Natural killer cell treated with Interleukin-12 subunit alpha and Interleukin-12 subunit beta and Interleukin-15 and Interleukin-18, amount 100 ng/mL, for 72 hours (primary cell): ENCODE measurements around the gene CCDC102B. TPM values are rescaled to one million over a fixed set of nuclear protein-coding genes. Genes with fewer than 3 reads are reported as not detected.
"Not testable (repeated sequence)": the region's sequence is repeated elsewhere in the genome, so short reads cannot be mapped to it uniquely, and the experiment has no call there.

Experiments used
- ATAC-seq, 2 donors: fragments of 150-1000 bp; cut with Tn5 transposase in 1 of 2; sonication (Bioruptor Pico), chemical (Tn5 transposase) in 1 of 2; 2 replicates each; pipeline ENCODE4 v1.10.0; 2021
- DNase-seq: peaks from one replicate; pipeline ENCODE4 v3.0.0; 2022; ENCODE audit warnings: low spot score
- H3K27ac Mint-ChIP-seq, 2 donors: 1 replicate in 1 of 2; 2 replicates in 1 of 2; pipeline ENCODE4 v1.8.0; 2022; ENCODE audit warnings: mixed read lengths in 2 of 2, mild to moderate bottlenecking in 1 of 2, moderate library complexity in 1 of 2
- H3K27me3 Mint-ChIP-seq, 2 donors: 1 replicate in 1 of 2; 2 replicates in 1 of 2; pipeline ENCODE4 v1.8.0; 2022; ENCODE audit warnings: mixed read lengths in 2 of 2
- H3K36me3 Mint-ChIP-seq: one replicate; pipeline ENCODE4 v1.8.0; 2022; ENCODE audit warnings: mixed read lengths
- H3K4me1 Mint-ChIP-seq, 2 donors: 1 replicate in 1 of 2; 2 replicates in 1 of 2; pipeline ENCODE4 v1.8.0; 2022; ENCODE audit warnings: low read depth in 2 of 2, mixed read lengths in 2 of 2, mild to moderate bottlenecking in 1 of 2
- H3K4me3 Mint-ChIP-seq: one replicate; pipeline ENCODE4 v1.8.0; 2022; ENCODE audit warnings: mixed read lengths
- H3K9me3 Mint-ChIP-seq: 2 replicates; pipeline ENCODE4 v1.8.0; 2022; ENCODE audit warnings: mixed read lengths
- total RNA-seq, 2 donors: library from RNA; stranded (reverse); gene quantifications; one replicate each; pipeline ENCODE4 v1.2.3, GENCODE V29; 2022

The CCDC102B gene
- total RNA-seq: 1 to 10 TPM; 1.0 to 1.5 TPM

DNA sequence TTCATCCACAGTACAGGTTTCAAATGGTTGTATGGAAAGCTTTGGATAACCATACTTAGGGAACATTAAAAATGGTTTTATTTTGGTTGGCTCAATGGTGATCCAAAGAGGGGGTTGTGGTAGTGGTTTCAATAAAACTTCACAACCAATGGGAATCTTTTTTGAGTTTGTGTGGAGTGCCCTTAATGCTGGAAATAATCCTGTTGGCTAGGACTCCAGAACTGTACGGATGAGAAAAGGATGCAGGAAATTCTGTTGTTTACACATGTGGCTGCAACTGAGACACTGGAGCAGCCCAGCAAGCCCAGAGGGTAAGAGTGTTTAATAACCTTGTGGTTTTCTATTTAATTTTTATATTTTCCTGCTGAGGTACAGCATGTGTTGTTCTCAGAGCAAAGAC, at the start of gene CCDC102B:
Gene CCDC102B, plus strand, starts transcription at position 210 of the 400 bp plus-strand sequence. CDS start 38,684 bp downstream, outside the sequence.
- Mint-ChIP-seq H3K9me3 (no peaks in the 10 kb centered on the region), H3K36me3 (no peaks in the 10 kb centered on the region), H3K4me1 (no peaks in the 10 kb centered on the region), H3K27me3 (no peaks in the 10 kb centered on the region), H3K27ac (no peak within 1 kb of the TSS), H3K4me3 (no peak within 1 kb of the TSS)
- no peak for DNase-seq
- no peak for ATAC-seq

GRCh38 chr18:68757126-68757525, 40.8 kb upstream of the CCDC102B start:
- no peak for ATAC-seq
- H3K4me1 Mint-ChIP-seq: no peaks in the 10 kb centered on the region
- DNase-seq: no peak
- no peak overlapping the region for H3K27ac Mint-ChIP-seq
- peaks cover 4% of the 10 kb centered on the region for H3K9me3 Mint-ChIP-seq
- H3K4me3 Mint-ChIP-seq: no peak overlapping the region
- H3K27me3 Mint-ChIP-seq: no peaks in the 10 kb centered on the region
- H3K36me3 Mint-ChIP-seq: peaks cover 6% of the 10 kb centered on the region

GRCh38 chr18:68759308-68759707, 38.6 kb upstream of the CCDC102B start:
- no peaks in the 10 kb centered on the region for H3K4me1 Mint-ChIP-seq
- DNase-seq (no peak), ATAC-seq (no peak)
- no peak overlapping the region for H3K27ac Mint-ChIP-seq
- no peaks in the 10 kb centered on the region for H3K9me3 Mint-ChIP-seq
- no peaks in the 10 kb centered on the region for H3K27me3 Mint-ChIP-seq
- H3K4me3 Mint-ChIP-seq: no peak overlapping the region
- peaks cover 6% of the 10 kb centered on the region for H3K36me3 Mint-ChIP-seq

DNA sequence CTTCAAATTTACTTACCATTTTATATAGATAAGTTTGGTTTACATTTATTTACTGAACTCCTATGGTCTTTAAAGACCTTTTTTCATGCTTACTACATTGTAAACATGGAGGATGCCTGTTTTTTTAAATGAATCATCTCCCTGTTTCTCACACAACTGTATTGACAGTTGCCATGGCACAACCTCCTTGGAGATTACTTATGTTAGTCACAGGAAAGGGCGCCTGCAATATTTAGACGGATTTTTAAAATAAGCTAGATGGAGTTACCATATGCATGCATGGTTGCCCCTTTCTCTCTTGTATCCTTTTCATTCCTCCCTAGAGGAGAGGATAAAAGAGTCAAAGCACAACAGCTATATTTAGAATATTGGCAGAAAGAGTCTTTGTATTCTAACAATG, 34.8 kb upstream of the CCDC102B start:
- no peak overlapping the region for H3K4me3 Mint-ChIP-seq
- no peaks in the 10 kb centered on the region for H3K4me1 Mint-ChIP-seq
- H3K36me3 Mint-ChIP-seq: peaks cover 6% of the 10 kb centered on the region
- no peaks in the 10 kb centered on the region for H3K27me3 Mint-ChIP-seq
- no peak for ATAC-seq
- no peak for DNase-seq
- H3K27ac Mint-ChIP-seq: no peak overlapping the region
- H3K9me3 Mint-ChIP-seq: no peaks in the 10 kb centered on the region

GRCh38 chr18:68764016-68764415, 33.9 kb upstream of the CCDC102B start:
- H3K36me3 Mint-ChIP-seq: peaks cover 3% of the 10 kb centered on the region
- no peaks in the 10 kb centered on the region for H3K27me3 Mint-ChIP-seq
- no peaks in the 10 kb centered on the region for H3K4me1 Mint-ChIP-seq
- H3K9me3 Mint-ChIP-seq: no peaks in the 10 kb centered on the region
- ATAC-seq: no peak
- H3K4me3 Mint-ChIP-seq: no peak overlapping the region
- DNase-seq: no peak
- no peak overlapping the region for H3K27ac Mint-ChIP-seq

GRCh38 chr18:68766433-68766832, 31.4 kb upstream of the CCDC102B start:
- H3K4me3 Mint-ChIP-seq: no peak overlapping the region
- no peaks in the 10 kb centered on the region for H3K36me3 Mint-ChIP-seq
- no peaks in the 10 kb centered on the region for H3K27me3 Mint-ChIP-seq
- no peaks in the 10 kb centered on the region for H3K4me1 Mint-ChIP-seq
- H3K9me3 Mint-ChIP-seq: no peaks in the 10 kb centered on the region
- DNase-seq (no peak), ATAC-seq (no peak)
- H3K27ac Mint-ChIP-seq: no peak overlapping the region

DNA sequence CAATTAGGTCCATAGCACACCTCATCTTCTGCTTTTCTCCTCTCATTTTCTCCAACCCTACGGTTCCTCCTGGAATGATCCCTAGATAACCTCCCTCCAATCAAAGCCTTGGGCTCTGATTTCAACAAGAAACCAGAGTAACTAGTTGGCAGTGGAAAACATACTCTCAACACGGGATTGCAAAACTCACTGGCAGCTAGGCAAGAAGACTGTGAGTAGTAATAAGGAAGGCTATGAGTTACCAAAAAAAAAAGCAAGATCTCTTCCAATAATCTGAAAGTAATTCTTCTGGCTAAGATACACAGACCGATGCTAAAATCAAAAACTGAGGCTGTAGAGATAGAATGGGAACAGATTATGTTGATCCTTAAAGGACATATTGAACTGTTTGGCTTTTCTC, 28.4 kb upstream of the CCDC102B start:
- ATAC-seq (no peak), DNase-seq (no peak)
- Mint-ChIP-seq H3K27me3 (no peaks in the 10 kb centered on the region), H3K4me1 (no peaks in the 10 kb centered on the region), H3K36me3 (no peaks in the 10 kb centered on the region), H3K27ac (no peak overlapping the region), H3K4me3 (no peak overlapping the region), H3K9me3 (no peaks in the 10 kb centered on the region)

- ATAC-seq: no peak
- no peaks in the 10 kb centered on the region for H3K27me3 Mint-ChIP-seq
- no peak for DNase-seq
- no peaks in the 10 kb centered on the region for H3K36me3 Mint-ChIP-seq
- H3K9me3 Mint-ChIP-seq: no peaks in the 10 kb centered on the region
- H3K4me3 Mint-ChIP-seq: no peak overlapping the region
- no peak overlapping the region for H3K27ac Mint-ChIP-seq
- no peaks in the 10 kb centered on the region for H3K4me1 Mint-ChIP-seq
These were observed 25.6 kb upstream of the CCDC102B start for GRCh38 chr18:68772268-68772667.

- Mint-ChIP-seq H3K27ac (no peak overlapping the region), H3K4me3 (no peak overlapping the region), H3K4me1 (no peaks in the 10 kb centered on the region), H3K27me3 (no peaks in the 10 kb centered on the region), H3K36me3 (no peaks in the 10 kb centered on the region), H3K9me3 (no peaks in the 10 kb centered on the region)
- ATAC-seq: no peak
- no peak for DNase-seq
These were observed 19.5 kb upstream of the CCDC102B start for GRCh38 chr18:68778280-68778886.

- Mint-ChIP-seq H3K9me3 (no peaks in the 10 kb centered on the region), H3K4me3 (no peak overlapping the region), H3K36me3 (no peaks in the 10 kb centered on the region), H3K4me1 (no peaks in the 10 kb centered on the region), H3K27me3 (no peaks in the 10 kb centered on the region), H3K27ac (no peak overlapping the region)
- ATAC-seq (no peak), DNase-seq (no peak)
These were observed 18.7 kb upstream of the CCDC102B start for GRCh38 chr18:68779169-68779568.

- ATAC-seq: no peak
- no peak overlapping the region for H3K4me3 Mint-ChIP-seq
- no peaks in the 10 kb centered on the region for H3K9me3 Mint-ChIP-seq
These were observed 16.9 kb upstream of the CCDC102B start for GRCh38 chr18:68780802-68781635.

GRCh38 chr18:68783506-68783905, 14.4 kb upstream of the CCDC102B start:
- H3K27me3 Mint-ChIP-seq: no peaks in the 10 kb centered on the region
- H3K4me3 Mint-ChIP-seq: no peak overlapping the region
- H3K4me1 Mint-ChIP-seq: no peaks in the 10 kb centered on the region
- ATAC-seq (no peak), DNase-seq (no peak)
- no peaks in the 10 kb centered on the region for H3K36me3 Mint-ChIP-seq
- no peak overlapping the region for H3K27ac Mint-ChIP-seq
- H3K9me3 Mint-ChIP-seq: no peaks in the 10 kb centered on the region

More at GRCh38 chr18:68780802-68781635, 16.9 kb upstream of the CCDC102B start:
- DNase-seq: no peak
- H3K36me3 Mint-ChIP-seq: no peaks in the 10 kb centered on the region
- no peak overlapping the region for H3K27ac Mint-ChIP-seq
- H3K4me1 Mint-ChIP-seq: no peaks in the 10 kb centered on the region
- H3K27me3 Mint-ChIP-seq: no peaks in the 10 kb centered on the region

DNA sequence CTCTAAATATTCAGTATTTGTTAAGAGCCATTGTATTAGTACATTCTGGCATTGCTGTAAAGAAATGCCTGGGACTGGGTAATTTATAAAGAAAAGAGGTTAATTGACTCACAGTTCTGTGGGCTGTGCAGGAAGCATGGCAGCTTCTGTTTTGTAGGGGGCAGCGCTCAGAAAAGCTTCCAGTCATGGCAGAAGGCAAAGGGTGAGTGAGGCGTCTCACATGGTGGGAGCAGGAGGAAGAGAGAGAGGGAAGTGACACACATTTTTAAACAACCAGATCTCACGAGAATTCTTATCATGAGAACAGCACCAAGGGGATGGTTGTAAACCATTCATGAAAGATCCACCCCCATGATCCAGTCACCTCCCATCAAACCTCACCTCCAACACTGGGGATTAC, 13.8 kb upstream of the CCDC102B start:
- Mint-ChIP-seq H3K36me3 (no peaks in the 10 kb centered on the region), H3K27ac (no peak overlapping the region), H3K4me3 (no peak overlapping the region), H3K27me3 (no peaks in the 10 kb centered on the region), H3K4me1 (no peaks in the 10 kb centered on the region), H3K9me3 (no peaks in the 10 kb centered on the region)
- ATAC-seq (no peak), DNase-seq (no peak)

- H3K36me3 Mint-ChIP-seq, H3K27me3 Mint-ChIP-seq, DNase-seq, H3K9me3 Mint-ChIP-seq, H3K4me1 Mint-ChIP-seq, ATAC-seq, H3K4me3 Mint-ChIP-seq, H3K27ac Mint-ChIP-seq: not testable (repeated sequence)
These were observed 7.6 kb upstream of the CCDC102B start for GRCh38 chr18:68790290-68790689.
